ENCODE measurements around the gene MYOF. TPM values are rescaled to one million over a fixed set of nuclear protein-coding genes. Genes with fewer than 3 reads are reported as not detected.
A peak's percentile ranks its signal among the peaks of the same experiment; 100 is the strongest.

Gene MYOF
- total and polyA plus RNA-seq, 2 of the 8 experiments (the other 6 are each of a cell fraction or from before 2014, with no cell fraction given): 0.98 to 2.3 TPM

DNA sequence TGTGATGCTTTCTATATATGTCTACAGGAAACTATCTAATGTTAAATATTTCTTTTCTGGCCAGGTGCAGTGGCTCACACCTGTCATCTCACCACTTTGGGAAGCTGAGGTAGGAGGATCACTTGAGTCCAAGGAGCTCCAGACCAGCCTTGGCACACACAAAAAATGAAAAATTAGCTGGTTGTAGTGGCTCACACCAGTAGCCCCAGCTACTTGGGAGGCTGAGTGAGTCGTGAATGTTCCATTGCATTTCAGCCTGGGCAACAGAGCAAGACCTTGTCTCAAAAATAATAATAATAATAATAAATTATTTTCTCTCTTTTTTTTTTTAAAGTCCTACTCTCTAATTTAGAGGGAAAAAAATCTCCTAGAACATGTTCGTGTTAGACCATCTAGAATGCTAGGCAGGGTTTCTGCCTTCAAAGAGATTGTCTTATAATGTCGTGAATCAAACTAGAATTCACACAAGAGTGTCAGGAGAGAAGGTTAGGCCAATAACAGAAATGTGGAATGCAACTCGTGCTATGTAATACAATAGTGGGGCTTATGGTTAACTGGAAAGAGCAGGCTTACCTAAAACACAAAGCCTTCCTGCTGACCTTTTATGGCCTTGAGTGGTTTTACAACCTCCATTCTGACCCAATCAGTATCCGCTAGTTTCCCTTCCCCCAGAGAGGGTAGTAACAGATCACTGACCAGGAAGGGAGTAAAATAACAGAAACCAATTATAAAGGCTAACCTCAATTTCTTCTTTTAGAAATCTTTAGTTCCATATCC is 46.3 kb downstream of the MYOF start (continued):
- TF ChIP-seq, protein P1, sequence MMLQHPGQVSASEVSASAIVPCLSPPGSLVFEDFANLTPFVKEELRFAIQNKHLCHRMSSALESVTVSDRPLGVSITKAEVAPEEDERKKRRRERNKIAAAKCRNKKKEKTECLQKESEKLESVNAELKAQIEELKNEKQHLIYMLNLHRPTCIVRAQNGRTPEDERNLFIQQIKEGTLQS (IDR thresholded peaks at IDR 0.05; ENCODE audit: insufficient read depth, low read depth, low read length): no peak
- TF ChIP-seq SUZ12 (IDR thresholded peaks at IDR 0.05; ENCODE audit: low read length): no peak
- TF ChIP-seq RBBP5 (IDR thresholded peaks at IDR 0.05; ENCODE audit: borderline replicate concordance, low read depth, low read length): no peak
- no peak for TF ChIP-seq EGR1 (IDR thresholded peaks at IDR 0.05; ENCODE audit: borderline replicate concordance, low read depth, low read length)
- TF ChIP-seq CREB1 (IDR thresholded peaks at IDR 0.05): no peak
- TF ChIP-seq CTBP2 (IDR thresholded peaks at IDR 0.05; ENCODE audit: borderline replicate concordance, insufficient read depth, insufficient read length, low read length): no peak
- no peak for TF ChIP-seq RNF2 (IDR thresholded peaks at IDR 0.05; ENCODE audit: borderline replicate concordance, low read depth, low read length, missing control alignments, poor library complexity, severe bottlenecking)
- no peak for TF ChIP-seq RFX5 (IDR thresholded peaks at IDR 0.05; ENCODE audit: borderline replicate concordance, low read depth, low read length)
- TF ChIP-seq SAP30 (IDR thresholded peaks at IDR 0.05; ENCODE audit: insufficient read depth, insufficient replicate concordance, low read length): no peak
- TF ChIP-seq YY1 (IDR thresholded peaks at IDR 0.05; ENCODE audit: low read depth, low read length): no peak
- TF ChIP-seq, protein P2, sequence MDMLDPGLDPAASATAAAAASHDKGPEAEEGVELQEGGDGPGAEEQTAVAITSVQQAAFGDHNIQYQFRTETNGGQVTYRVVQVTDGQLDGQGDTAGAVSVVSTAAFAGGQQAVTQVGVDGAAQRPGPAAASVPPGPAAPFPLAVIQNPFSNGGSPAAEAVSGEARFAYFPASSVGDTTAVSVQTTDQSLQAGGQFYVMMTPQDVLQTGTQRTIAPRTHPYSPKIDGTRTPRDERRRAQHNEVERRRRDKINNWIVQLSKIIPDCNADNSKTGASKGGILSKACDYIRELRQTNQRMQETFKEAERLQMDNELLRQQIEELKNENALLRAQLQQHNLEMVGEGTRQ (IDR thresholded peaks at IDR 0.05; ENCODE audit: low read length): no peak
- no peak for TF ChIP-seq KDM1A (IDR thresholded peaks at IDR 0.05; ENCODE audit: borderline replicate concordance, low read length)
- no peak for TF ChIP-seq CHD2 (IDR thresholded peaks at IDR 0.05; ENCODE audit: low read length)
- TF ChIP-seq GABPA (IDR thresholded peaks at IDR 0.05; ENCODE audit: borderline replicate concordance, insufficient read depth, low read length): no peak
- peak; percentile 95 for TF ChIP-seq SRF (IDR thresholded peaks at IDR 0.05; ENCODE audit: low read depth, low read length)
- TF ChIP-seq JUND (IDR thresholded peaks at IDR 0.05; ENCODE audit: low read length): no peak
- TF ChIP-seq BRCA1 (IDR thresholded peaks at IDR 0.05; ENCODE audit: low read depth, low read length): no peak
- TF ChIP-seq, protein P3, sequence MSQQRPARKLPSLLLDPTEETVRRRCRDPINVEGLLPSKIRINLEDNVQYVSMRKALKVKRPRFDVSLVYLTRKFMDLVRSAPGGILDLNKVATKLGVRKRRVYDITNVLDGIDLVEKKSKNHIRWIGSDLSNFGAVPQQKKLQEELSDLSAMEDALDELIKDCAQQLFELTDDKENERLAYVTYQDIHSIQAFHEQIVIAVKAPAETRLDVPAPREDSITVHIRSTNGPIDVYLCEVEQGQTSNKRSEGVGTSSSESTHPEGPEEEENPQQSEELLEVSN (IDR thresholded peaks at IDR 0.05): peak; percentile 53
- no peak for TF ChIP-seq RAD21 (IDR thresholded peaks at IDR 0.05 in 1 of 2, conservative IDR thresholded peaks at IDR 0.05 in 1 of 2; ENCODE audit: low read depth in 2 of 2, low read length in 2 of 2)
- TF ChIP-seq POLR2A (IDR thresholded peaks at IDR 0.05; ENCODE audit: control extremely low read depth in 1 of 2, low read depth in 2 of 2, low read length in 2 of 2): peak in 1 of 2 experiments; percentile 58; a peak in 2 of 3 replicates
